GM21367 (cell line): Measurements from ENCODE around the gene SLC4A2.

Experiments used
- ATAC-seq: cut with Tn5 transposase; IDR thresholded peaks from one replicate; pipeline ENCODE4 v1.9.1; 2021; ENCODE audit not compliant: unreplicated experiment

SLC4A2 gene

DNA sequence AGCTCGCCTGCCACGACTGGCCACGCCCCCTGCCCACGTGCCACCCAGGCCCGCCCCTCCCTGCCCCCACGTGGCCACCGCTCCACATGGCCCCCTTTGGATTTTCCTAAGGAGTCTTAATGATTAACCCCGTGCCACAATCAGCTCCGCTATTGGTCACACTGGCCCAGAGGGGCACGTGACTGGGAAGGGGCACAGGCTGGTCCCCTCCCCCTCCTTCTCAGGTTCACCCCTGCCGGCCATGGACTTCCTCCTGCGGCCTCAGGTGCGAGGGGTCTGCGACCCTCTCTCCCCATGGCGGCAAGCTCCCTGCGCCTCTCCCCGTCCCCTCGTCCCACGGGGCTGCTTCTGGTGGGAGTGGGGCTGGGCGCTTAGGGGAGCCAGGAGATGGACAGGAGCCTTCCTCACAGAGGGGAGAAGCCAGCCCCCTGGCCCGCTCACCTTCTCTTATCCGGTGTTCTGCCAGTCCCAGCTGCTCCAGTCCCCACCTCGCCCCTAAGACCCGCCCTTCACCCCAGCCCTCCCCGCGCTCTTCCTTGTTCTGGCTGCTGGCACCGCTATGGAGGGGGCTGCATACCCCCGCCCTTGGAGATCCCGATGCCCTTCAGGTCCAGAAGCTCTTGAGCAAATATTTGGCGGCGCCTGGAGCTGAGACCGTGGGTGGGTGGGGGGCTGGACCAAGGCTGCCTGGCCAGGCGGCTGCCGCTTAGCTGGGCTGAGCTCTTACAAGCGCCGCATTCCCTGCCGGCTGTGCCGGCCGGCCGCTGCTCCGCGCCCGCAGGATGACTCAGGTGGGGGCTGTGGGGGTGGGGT, 3.2 kb downstream of the SLC4A2 start:
- ATAC-seq: no peak

DNA sequence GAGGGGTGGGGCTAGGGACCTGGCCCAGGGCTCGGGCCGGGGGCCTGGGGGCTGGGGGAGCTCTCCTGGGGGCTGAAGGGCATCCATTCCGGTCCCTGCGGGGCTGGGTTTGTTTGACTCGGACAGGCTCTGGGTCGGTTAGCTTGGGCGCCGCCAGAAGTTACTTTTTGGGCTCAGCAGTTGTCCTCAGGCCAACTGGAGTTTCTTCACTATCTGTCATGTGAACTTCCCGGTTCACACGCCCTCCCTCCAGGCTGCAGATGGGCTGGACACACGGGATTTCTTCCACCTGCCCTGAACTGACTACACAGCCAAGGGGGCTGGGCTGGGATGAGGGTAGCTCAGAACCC, 3.8 kb downstream of the SLC4A2 start:
- no peak for ATAC-seq

DNA sequence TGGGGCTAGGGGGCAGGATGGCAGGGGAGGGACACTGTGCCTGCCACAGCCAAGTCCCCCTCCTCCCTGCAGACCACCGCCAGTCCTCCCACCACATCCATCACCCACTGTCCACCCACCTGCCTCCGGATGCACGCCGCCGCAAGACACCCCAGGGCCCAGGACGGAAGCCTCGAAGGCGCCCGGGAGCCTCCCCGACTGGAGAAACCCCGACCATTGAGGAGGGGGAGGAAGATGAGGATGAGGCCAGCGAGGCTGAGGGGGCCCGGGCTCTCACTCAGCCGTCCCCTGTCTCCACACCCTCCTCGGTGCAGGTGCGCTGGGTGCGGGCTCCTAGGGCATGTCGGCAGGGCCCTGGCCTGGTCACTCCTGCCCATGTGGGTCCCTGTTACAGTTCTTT, 5.1 kb downstream of the SLC4A2 start:
- ATAC-seq: no peak

DNA sequence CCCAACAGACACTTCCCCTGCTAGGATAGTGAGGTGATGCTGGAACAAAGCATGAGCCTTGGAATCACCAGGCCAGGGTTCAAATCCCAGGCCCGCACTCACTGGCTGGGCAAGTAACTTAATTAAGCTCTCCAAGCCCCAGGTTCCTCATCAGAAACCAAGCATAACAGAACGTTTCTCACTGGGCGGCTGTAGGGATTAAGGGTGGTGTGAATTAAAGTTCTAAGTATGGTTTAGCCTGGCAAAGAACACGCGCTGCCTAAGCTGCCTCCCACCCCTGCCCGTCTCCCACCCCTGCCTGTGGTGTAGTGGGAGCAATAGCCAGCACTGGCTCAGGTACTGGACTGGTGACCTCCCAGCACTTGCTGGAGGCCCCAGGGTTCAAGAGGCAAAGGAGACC, 5.6 kb downstream of the SLC4A2 start:
- ATAC-seq: no peak

DNA sequence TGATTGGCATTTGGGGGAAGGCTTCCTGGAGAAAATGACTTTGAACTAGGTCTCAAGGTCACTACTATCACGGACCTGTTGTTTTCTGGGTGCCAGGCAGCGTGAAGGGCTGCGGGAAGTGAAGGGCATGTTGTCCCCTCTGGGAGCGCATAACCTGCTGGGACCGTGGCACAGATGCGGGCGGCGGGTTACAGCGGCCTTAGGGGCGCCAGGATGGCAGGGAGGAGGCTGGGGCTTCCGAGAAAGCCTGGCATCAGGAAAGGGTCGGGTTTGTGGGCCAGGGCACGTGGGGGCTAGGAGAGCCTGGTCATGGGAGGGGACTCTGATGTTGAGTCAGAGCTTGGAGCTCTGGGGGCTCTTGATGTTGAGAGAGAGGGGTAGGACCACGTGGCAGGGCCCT, 6.1 kb downstream of the SLC4A2 start:
- no peak for ATAC-seq

DNA sequence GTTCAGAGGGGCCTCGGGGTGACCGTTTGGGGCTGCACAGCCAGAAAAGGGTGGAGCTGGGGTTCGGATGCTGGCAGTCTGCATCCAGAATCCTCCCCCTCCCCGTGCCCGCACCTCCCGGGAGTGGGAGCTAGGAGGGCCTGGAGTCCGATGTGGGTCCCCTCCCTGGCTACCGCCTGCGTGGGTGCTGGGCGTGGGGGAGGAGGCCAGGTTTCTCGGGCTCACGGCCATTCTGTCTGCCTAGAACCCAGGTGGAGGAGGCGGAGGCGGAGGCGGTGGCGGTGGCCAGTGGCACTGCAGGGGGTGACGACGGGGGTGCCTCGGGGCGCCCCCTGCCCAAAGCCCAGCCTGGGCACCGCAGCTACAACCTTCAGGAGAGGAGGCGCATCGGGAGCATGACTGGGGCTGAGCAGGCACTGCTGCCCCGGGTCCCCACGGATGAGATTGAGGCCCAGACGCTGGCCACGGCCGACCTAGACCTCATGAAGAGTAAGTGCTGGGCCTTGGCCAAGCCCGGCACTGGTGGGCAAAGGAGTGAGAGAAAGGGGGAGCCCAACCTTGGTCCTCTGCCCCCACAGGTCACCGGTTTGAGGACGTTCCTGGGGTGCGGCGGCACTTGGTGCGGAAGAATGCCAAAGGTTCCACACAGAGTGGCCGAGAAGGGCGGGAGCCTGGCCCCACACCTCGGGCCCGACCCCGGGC, 7.0 kb downstream of the SLC4A2 start:
- ATAC-seq: no peak

DNA sequence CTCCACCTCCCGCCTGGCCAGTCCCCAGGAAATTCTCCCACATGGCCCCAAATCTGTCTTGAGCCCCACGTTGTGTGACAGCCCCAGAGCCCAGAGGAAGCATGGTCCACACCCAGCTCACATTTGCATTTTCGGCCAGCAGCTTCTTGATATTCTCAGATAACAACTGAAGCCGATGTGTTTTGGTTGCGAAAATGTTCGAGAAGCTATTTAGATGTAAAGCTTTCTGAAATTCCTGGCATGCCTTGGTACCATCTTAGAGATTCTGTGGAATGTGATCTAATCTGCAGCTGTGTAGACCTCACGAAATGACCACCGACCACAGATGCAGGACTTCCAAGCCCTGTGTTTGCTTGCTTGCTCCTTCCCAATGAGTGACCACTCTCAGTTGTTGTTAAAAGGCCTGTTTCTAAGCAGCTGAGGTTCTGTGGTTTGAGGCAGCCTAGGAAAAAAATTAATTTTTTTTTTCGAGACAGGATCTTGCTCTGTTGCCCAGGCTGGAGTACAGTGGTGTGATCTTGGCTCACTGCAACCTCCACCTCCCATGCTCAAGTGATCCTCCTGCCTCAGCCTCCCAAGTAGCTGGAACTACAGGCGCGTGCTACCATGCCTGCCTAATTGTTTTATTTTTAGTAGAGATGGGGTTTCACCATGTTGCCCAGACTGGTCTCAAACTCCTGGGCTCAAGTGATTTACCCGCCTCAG, 8.8 kb downstream of the SLC4A2 start:
- ATAC-seq: no peak

DNA sequence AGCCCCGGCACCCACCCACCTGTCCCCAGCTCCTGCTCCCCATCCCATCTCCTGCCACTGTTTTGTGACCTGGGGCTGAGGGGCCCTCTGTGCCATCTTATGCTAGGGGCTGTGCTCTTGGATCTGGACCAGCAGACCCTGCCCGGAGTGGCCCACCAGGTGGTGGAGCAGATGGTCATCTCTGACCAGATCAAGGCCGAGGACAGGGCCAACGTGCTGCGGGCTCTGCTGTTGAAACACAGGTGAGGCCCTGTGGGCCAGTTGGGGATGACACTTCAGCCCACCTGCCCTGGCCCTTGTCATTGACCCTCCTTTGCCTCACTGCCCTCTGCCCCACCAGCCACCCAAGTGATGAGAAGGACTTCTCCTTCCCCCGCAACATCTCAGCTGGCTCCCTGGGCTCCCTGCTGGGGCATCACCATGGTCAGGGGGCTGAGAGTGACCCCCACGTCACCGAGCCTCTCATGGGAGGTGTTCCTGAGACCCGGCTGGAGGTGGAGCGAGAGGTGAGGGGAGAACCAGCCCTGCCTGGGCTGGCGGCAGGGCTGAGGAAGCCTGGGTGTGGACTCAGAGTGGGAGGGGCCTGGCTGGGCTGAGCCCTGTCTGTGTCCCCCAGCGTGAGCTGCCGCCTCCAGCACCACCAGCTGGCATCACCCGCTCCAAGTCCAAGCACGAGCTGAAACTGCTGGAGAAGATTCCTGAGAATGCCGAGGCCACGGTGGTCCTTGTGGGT, 10.6 kb downstream of the SLC4A2 start:
- ATAC-seq: no peak

DNA sequence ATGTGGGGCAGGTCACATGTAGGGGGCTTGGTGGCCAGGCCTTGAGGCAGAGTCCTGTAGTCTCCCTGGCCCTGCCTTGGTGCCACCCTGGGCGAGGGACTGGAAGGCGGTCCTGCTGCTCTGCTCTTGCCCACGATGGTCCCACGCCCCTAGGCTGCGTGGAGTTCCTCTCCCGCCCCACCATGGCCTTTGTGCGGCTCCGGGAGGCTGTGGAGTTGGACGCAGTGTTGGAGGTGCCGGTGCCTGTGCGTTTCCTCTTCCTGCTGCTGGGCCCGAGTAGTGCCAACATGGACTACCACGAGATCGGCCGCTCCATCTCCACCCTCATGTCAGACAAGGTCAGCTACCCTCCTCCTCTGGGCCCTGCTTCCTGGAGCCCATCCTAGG, 11.2 kb downstream of the SLC4A2 start:
- ATAC-seq: no peak

DNA sequence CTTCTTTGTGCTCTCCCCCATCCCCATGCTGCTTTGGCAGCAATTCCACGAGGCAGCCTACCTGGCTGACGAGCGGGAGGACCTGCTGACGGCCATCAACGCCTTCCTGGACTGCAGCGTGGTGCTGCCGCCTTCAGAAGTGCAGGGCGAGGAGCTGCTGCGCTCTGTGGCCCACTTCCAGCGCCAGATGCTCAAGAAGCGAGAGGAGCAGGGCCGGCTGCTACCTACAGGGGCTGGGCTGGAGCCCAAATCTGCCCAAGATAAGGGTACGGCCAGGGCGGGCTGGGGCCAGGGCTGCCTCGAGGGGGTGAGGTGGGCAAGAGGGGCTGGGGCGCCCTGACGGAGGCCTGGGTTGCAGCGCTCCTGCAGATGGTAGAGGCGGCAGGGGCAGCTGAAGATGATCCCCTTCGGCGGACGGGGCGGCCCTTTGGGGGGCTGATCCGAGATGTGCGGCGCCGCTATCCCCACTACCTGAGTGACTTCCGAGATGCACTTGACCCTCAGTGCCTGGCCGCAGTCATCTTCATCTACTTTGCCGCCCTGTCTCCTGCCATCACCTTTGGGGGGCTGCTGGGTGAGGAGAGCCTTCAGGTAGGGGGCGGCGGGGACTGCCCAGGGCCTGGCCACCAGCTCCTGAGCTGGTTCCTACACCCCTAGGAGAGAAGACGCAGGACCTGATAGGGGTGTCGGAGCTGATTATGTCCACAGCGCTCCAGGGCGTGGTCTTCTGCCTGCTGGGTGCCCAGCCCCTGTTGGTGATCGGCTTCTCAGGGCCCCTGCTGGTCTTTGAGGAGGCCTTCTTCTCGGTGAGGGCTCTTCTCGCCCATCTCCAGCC, 11.9 kb downstream of the SLC4A2 start:
- no peak for ATAC-seq

DNA sequence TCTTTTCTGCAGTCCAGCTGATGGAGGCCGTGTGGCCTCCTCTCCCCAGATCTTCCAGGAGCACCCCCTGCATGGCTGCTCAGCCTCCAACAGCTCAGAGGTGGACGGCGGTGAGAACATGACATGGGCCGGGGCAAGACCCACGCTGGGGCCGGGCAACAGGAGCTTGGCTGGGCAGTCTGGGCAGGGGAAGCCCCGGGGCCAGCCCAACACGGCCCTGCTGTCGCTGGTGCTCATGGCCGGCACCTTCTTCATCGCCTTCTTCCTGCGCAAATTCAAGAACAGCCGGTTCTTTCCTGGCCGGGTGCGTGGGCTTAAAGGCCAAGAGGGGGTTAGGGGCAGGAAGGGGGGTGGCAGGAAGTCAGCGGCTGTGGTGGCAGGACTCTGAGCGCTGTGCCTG, 14.6 kb downstream of the SLC4A2 start:
- ATAC-seq: no peak

DNA sequence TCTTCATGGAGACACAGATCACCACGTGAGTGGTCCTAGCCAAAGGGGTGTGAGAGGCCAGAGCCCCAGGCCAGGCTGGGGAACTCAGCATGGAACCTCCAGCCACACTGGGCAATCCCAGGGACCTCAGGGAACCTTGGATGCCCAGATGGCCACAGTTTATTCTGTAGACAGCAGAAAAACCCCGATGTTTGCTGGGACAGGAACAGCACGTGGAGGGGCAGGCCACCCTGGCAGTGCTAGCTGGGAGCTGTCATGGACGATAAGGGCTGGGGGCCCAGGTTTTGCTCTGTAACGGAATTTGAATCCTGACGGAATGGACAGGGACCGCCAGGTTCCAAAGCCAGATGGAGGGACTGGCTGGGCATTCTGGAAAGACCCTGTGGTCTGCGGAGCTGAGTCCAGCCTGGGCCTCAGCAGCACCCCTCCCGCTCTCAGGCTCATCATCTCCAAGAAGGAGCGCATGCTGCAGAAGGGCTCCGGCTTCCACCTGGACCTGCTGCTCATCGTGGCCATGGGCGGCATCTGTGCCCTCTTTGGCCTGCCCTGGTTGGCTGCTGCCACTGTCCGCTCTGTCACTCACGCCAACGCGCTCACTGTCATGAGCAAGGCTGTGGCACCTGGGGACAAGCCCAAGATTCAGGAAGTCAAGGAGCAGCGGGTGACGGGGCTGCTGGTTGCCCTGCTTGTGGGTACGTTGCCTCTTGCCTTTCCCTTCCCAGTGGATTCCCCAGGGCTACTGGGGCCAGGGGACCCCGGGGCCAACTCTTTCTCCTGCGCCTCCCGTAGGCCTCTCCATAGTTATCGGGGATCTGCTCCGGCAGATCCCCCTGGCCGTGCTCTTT, 15.7 kb downstream of the SLC4A2 start:
- no peak for ATAC-seq

DNA sequence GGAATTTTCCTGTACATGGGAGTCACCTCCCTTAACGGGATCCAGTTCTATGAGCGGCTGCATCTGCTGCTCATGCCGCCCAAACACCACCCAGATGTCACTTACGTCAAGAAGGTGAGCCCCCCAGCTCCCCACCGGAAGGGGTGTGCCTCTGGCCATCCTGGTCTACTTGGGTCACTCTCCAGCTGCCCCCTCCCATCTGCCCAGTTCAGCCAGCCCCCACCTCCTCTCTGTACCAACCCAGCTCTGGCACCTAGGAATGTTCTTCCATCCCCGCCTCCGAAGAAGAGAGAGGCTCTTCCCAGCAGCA, 16.2 kb downstream of the SLC4A2 start:
- no peak for ATAC-seq

DNA sequence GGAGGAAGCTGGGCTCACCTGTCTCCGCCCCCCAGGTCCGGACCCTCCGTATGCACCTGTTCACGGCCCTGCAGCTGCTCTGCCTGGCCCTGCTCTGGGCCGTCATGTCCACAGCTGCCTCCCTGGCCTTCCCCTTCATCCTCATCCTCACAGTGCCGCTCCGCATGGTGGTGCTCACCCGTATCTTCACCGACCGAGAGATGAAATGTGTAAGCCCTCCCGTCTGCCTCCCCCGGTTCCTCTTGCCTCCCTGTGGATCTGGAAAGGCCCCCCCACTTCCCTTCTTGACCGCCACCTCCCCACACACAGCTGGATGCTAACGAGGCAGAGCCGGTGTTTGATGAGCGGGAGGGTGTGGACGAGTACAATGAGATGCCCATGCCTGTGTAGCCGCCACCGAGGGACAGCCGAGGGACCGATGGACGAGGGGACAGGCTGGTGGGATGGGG, 16.6 kb downstream of the SLC4A2 start:
- ATAC-seq: no peak

DNA sequence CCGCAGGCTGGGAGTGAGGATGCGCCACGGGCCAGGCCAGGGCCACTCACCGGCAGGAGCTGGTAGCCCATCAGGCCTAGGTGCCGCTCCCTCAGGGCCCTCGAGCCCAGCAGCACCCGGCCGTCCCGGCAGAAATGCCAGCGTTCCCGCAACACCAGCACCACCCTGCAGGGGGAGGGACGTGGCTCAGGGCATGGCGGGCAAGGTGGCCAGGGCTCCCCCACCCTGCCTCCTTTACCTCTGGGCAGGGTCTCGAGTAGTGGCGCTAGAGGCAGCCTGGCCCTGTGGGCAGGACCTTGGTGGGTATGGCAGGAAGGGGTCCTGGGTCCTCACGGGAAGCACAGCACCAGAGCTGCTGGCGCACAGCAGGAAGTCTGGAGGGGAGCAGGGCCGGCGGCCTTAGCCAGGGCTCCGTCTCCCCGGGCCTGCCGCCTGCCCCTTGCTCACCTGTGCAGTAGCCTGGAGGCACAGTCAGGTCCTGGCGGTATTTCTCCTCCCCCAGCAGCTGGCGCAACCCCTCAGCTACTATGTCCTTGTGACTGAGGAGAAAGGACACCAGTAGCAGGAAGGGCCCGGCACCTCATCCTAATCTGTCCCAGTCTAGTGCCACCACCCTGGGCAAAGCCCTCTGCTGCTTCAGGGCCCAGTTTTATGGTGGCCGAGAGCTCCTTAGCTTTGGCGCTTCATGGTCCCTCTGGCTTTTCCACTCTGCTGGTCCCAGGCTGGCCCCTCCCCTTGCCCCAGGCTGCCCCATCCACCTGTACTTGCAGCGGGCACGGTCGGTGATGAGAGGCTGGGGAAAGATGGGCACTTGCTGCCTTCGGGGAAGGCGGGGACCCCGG, 17.7 kb downstream of the SLC4A2 start:
- no peak for ATAC-seq

DNA sequence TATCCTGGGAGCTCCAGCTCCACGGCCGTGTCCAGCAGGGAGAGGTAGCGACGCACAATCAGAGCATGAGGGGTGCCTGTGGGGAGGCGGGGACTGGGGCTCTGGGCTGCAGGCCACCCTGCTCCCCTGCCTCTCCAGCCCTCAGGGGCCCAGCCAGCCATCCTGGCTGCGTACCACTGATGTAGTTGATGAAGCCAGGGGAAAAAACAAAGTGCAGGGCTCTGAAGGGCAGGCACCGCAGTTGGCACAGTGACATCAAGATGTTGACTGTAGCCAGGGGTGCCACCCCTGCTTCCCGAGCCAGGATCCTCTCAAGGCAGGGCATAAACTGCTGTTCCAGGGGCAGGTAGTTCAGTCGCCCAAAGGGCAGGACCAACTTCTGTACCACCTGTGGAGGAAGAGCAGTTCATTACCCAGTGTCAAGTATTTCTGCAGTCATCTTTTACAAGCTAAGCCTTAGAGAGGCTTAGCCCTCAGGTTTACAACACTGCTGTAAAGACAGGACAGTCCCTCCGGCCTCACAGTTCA, 18.4 kb downstream of the SLC4A2 start:
- no peak for ATAC-seq

DNA sequence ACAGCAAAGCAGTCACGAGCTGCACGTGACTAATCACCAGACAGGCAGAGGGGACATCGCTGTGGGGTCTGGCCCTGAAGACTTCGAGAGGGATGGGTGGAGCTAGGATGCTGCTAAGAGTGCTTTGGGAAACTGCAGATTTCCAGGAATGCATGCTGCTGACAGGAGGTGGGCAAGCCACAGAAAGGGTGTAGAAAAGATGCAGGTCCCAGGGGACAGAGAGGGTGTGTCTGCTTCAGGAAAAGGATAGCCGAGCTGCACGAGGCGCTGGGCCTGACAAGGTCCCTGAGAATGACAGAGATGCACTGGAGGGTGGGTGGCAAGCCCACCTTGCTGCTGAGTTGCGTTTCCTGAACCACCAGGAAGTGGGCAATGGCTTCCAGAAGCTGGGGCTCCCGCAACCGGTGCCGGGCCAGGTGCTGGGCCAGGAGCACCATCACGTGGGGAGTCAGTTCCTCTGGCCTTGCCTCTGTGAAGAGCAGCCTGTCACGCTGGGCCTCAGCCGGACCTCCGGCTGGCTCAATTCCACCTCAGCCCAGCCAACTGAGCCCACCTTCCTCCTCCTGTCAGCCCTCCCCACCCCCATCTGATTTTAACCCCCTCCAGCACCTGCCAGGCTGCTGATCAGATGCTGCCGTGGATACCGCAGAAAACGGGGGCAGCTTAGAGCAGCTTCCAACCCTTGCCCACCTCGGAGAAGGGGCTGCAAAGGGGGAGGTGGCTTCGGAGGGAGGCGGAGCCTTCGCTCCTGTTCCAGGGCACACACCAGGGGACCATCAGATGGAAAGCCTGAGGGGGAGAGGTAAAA, 19.0 kb downstream of the SLC4A2 start:
- ATAC-seq: no peak
